NCI-H128 (cell line): Measurements from ENCODE around the gene DPH1.

Experiments used
- DNase-seq: peaks from one replicate; lab custom pipeline; 2025; ENCODE audit not compliant: unreplicated experiment; lab: John Stamatoyannopoulos, UW

Gene DPH1

GRCh38 chr17:2076087-2076984 lies 46.4 kb downstream of the DPH1 start:
- DNase-seq: no peak

GRCh38 chr17:2077040-2077439 lies 47.1 kb downstream of the DPH1 start:
- DNase-seq: no peak

GRCh38 chr17:2081564-2081963 lies 51.6 kb downstream of the DPH1 start:
- DNase-seq: no peak

GRCh38 chr17:2082003-2082781 lies 52.2 kb downstream of the DPH1 start:
- DNase-seq: no peak

GRCh38 chr17:2083613-2084035 lies 53.7 kb downstream of the DPH1 start:
- no peak for DNase-seq

- no peak for DNase-seq
These were observed 54.2 kb downstream of the DPH1 start for GRCh38 chr17:2084036-2084765.

GRCh38 chr17:2084766-2085647 lies 55.1 kb downstream of the DPH1 start:
- no peak for DNase-seq

GRCh38 chr17:2085648-2085949 lies 55.6 kb downstream of the DPH1 start:
- no peak for DNase-seq

- DNase-seq: no peak
These were observed 56.4 kb downstream of the DPH1 start for GRCh38 chr17:2086306-2086705.

- no peak for DNase-seq
These were observed 57.8 kb downstream of the DPH1 start for GRCh38 chr17:2087597-2088211.

GRCh38 chr17:2089021-2089422 lies 59.1 kb downstream of the DPH1 start:
- no peak for DNase-seq

GRCh38 chr17:2090210-2090641 lies 60.3 kb downstream of the DPH1 start:
- DNase-seq: no peak

GRCh38 chr17:2090804-2091534 lies 61.0 kb downstream of the DPH1 start:
- no peak for DNase-seq

GRCh38 chr17:2092253-2092652 lies 62.3 kb downstream of the DPH1 start:
- no peak for DNase-seq

- DNase-seq: no peak
These were observed 63.4 kb downstream of the DPH1 start for GRCh38 chr17:2093349-2093748.
